Upper lobe of left lung (tissue), 6 donors: Measurements from ENCODE around the gene CCDC54. TPM values are rescaled to one million over a fixed set of nuclear protein-coding genes. Genes with fewer than 3 reads are reported as not detected.

Source experiments
- ATAC-seq, 2 donors: fragments of 200-7000 bp; cut with Tn5 transposase; one replicate each; pipeline ENCODE4 v1.9.1; 2022; ENCODE audit warnings: mild to moderate bottlenecking in 2 of 2, moderate library complexity in 2 of 2; ENCODE audit not compliant: low FRiP score in 2 of 2
- DNase-seq, 2 donors: peaks; one replicate each; pipeline ENCODE4 v3.0.0-alpha.2; 2019 to 2020
- H3K27ac ChIP-seq, 4 donors: fragments of 200-600 bp; sonication (generic); one replicate each; pipeline ENCODE4 v1.5.1; 2016 to 2019
- H3K27me3 ChIP-seq, 4 donors: fragments of 200-600 bp; sonication (generic); one replicate each; pipeline ENCODE4 v1.5.1; 2017 to 2019
- H3K36me3 ChIP-seq, 4 donors: fragments of 200-600 bp; sonication (generic); one replicate each; pipeline ENCODE4 v1.5.1; 2016 to 2019
- H3K4me1 ChIP-seq, 4 donors: fragments of 200-600 bp; sonication (generic); one replicate each; pipeline ENCODE4 v1.5.1; 2018 to 2019
- H3K4me3 ChIP-seq, 4 donors: fragments of 200-600 bp; sonication (generic); one replicate each; pipeline ENCODE4 v1.5.1; 2017 to 2019; ENCODE audit warnings: mild to moderate bottlenecking in 2 of 4, moderate library complexity in 1 of 4
- H3K9me3 ChIP-seq, 4 donors: fragments of 200-600 bp; sonication (generic); one replicate each; pipeline ENCODE4 v1.5.1; 2018 to 2019
- EP300 ChIP-seq, 4 donors: sonication (generic); formaldehyde crosslinking; IDR thresholded peaks; one replicate each; pipeline ENCODE4 v1.5.1; 2017; ENCODE audit warnings: antibody characterized with exemption in 4 of 4, control low read depth in 2 of 4
- POLR2A ChIP-seq, 4 donors: fragments of 450-650 bp; IDR thresholded peaks; one replicate each; pipeline ENCODE4 v1.5.1; 2016 to 2017; ENCODE audit warnings: antibody characterized with exemption in 4 of 4, mild to moderate bottlenecking in 2 of 4
- POLR2AphosphoS5 ChIP-seq, 2 donors: sonication (generic); formaldehyde crosslinking; IDR thresholded peaks; one replicate each; pipeline ENCODE4 v1.5.1; 2017; ENCODE audit warnings: antibody characterized with exemption in 2 of 2
- WGBS, 2 donors: methylation state at CpG; one replicate each; pipeline ENCODE4 v1.1.5; 2017 to 2018; 5-methylcytosine and 5-hydroxymethylcytosine counted together
- total RNA-seq, 6 donors: library from RNA; depleted of rRNA in 4 of 6; stranded (reverse); fragments of >200 nt in 4 of 6; gene quantifications; one replicate each; pipeline versions ENCODE4 v1.1.0 to v1.2.1, GENCODE V29; 2016 to 2021
- TF ChIP-seq, protein P1 (sequence below), 6 experiments: fragments of 450-650 bp in 4 of 6; fragments of 200-600 bp in 2 of 6; sonication (generic) in 2 of 6; IDR thresholded peaks; one replicate each; pipeline ENCODE4 v1.5.1; 2016 to 2019; ENCODE audit warnings: antibody characterized with exemption in 6 of 6
- donor health status: DM: no; HTN: no; CAD: no; lungs with moderate emphysema.
- donor health status: DM: no; HTN: yes; CAD: no; lungs with severe emphysema.

Gene CCDC54
- total RNA-seq, 6 donors from 2014 or later: not detected

DNA sequence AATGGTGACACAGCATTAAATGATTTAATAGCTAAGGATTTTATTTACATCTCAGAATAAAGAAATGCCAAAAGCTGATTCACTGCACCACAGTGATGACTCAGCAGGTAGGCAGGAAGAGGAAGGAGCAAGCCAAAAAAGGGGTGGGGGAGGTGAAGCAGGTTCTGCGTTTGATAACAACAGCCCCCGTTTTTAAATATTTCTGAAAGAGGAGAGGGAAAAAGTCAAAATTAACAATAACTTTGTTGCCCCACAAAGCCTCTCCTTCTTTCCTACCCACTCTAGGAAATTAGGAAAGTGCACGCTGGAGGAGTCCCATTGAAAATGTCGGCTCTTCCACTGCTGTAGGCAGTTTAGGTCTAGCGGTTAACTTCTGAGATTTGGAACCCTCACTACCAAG is 9.9 kb upstream of the CCDC54 start:
- DNase-seq: no peak
- Histone ChIP-seq H3K4me3 (no peak overlapping the region), H3K36me3 (no peaks in the 10 kb centered on the region), H3K27me3 (no peaks in the 10 kb centered on the region), H3K27ac (no peak overlapping the region), H3K4me1 (no peaks in the 10 kb centered on the region), H3K9me3 (no peaks in the 10 kb centered on the region)
- ATAC-seq: no peak
- no peak for TF ChIP-seq POLR2A (IDR thresholded peaks at IDR 0.05)
- TF ChIP-seq EP300 (IDR thresholded peaks at IDR 0.05): no peak
- TF ChIP-seq, protein P1, sequence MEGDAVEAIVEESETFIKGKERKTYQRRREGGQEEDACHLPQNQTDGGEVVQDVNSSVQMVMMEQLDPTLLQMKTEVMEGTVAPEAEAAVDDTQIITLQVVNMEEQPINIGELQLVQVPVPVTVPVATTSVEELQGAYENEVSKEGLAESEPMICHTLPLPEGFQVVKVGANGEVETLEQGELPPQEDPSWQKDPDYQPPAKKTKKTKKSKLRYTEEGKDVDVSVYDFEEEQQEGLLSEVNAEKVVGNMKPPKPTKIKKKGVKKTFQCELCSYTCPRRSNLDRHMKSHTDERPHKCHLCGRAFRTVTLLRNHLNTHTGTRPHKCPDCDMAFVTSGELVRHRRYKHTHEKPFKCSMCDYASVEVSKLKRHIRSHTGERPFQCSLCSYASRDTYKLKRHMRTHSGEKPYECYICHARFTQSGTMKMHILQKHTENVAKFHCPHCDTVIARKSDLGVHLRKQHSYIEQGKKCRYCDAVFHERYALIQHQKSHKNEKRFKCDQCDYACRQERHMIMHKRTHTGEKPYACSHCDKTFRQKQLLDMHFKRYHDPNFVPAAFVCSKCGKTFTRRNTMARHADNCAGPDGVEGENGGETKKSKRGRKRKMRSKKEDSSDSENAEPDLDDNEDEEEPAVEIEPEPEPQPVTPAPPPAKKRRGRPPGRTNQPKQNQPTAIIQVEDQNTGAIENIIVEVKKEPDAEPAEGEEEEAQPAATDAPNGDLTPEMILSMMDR (IDR thresholded peaks at IDR 0.05): no peak
- no peak for TF ChIP-seq POLR2AphosphoS5 (IDR thresholded peaks at IDR 0.05)
- WGBS, 2 donors: 60 to 68% methylated on average over 5 of the region's 5 CpGs

DNA sequence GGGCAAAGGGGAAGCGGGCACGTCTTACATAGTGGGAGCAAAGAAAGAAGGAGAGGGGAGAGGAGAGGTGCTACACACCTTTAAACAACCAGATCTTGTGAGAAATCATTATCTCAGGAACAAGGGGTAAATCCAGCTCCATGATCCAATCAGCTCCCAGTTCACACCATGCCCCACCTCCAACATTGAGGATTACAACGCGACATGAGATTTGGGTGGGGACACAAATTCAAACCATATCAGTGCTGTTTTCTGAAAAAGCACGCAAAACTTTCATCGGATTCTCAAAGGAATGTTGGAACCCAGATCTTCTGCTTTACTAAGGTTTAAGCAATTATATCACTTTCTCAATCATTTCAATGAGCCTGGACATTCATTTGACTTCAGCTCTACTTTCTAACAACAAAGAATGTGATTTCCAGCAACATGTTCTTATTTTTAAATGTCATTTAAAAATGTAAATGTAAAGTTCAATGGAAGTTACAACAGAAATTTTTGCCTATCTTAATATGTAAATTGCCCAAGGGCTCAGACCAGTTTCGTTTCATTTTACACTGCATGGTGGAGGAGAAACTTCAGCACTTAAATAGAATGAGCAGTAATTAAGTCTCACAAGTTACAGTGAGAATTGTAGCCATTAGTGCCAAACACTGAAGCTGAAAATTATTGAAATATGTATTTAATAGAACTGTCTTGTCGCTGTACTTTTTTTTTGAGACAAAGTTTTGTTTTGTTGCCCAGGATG is 8.4 kb upstream of the CCDC54 start:
- Histone ChIP-seq H3K27ac (no peak overlapping the region), H3K9me3 (no peaks in the 10 kb centered on the region), H3K4me3 (no peak overlapping the region), H3K4me1 (no peaks in the 10 kb centered on the region), H3K36me3 (no peaks in the 10 kb centered on the region), H3K27me3 (no peaks in the 10 kb centered on the region)
- no peak for ATAC-seq
- DNase-seq: no peak
- WGBS, 2 donors: 90% methylated on average over 8 of the region's 8 CpGs
- no peak for TF ChIP-seq POLR2A (IDR thresholded peaks at IDR 0.05)
- TF ChIP-seq, protein P1 (IDR thresholded peaks at IDR 0.05): no peak
- no peak for TF ChIP-seq EP300 (IDR thresholded peaks at IDR 0.05)
- no peak for TF ChIP-seq POLR2AphosphoS5 (IDR thresholded peaks at IDR 0.05)

DNA sequence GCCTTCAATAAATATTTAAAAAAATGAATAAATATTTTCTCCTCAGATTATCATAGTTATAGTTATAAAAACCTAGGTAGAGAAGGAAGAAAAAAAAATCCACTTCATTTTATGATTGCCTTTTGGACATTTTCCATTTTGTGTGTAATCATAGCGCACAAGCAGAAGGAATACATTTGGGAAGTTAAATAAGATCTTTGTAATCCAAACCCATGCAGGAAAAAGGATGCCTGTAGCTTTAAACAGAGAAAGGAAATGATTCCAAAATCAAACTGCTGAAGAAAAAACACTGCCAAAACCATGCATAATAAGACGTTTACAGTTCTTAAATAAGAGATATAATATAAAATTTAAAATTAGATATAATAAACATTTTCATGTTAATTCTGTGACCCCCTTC is 7.4 kb upstream of the CCDC54 start:
- WGBS, 2 donors: 27 to 35% methylated on average over 2 of the region's 2 CpGs
- no peak for DNase-seq
- no peak for TF ChIP-seq POLR2AphosphoS5 (IDR thresholded peaks at IDR 0.05)
- no peak for TF ChIP-seq EP300 (IDR thresholded peaks at IDR 0.05)
- TF ChIP-seq, protein P1 (IDR thresholded peaks at IDR 0.05): no peak
- TF ChIP-seq POLR2A (IDR thresholded peaks at IDR 0.05): no peak

DNA sequence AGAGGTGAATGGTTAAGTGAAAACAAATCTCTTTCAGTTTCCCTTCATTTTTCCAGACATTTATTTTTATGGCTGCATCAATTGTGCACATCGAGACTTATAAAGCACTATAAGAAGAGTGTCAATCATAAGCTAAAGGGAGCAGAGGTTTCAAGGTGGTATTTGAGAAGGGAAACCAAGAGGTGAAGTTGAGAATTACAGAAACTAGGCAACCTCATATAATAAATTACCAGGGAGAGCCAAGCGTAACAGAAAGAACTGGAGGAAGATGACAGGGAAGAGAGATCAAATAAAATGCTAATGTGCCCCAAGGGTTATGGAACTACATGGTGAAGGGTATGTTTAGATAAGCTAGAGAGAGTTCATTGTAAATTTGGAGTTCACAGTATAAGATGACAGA is 6.3 kb upstream of the CCDC54 start:
- 79 to 95% methylated on average over 2 of the region's 2 CpGs for WGBS, 2 donors
- Histone ChIP-seq H3K36me3 (no peaks in the 10 kb centered on the region), H3K4me1 (no peaks in the 10 kb centered on the region), H3K9me3 (no peaks in the 10 kb centered on the region), H3K27me3 (no peaks in the 10 kb centered on the region), H3K27ac (no peak overlapping the region), H3K4me3 (no peak overlapping the region)
- DNase-seq (no peak), ATAC-seq (no peak)
- TF ChIP-seq, protein P1 (IDR thresholded peaks at IDR 0.05): no peak
- TF ChIP-seq POLR2A (IDR thresholded peaks at IDR 0.05): no peak
- TF ChIP-seq POLR2AphosphoS5 (IDR thresholded peaks at IDR 0.05): no peak
- TF ChIP-seq EP300 (IDR thresholded peaks at IDR 0.05): no peak

More for the DNA sequence above, 7.4 kb upstream of the CCDC54 start:
- Histone ChIP-seq H3K27me3 (no peaks in the 10 kb centered on the region), H3K4me1 (no peaks in the 10 kb centered on the region), H3K27ac (no peak overlapping the region), H3K9me3 (no peaks in the 10 kb centered on the region), H3K36me3 (no peaks in the 10 kb centered on the region), H3K4me3 (no peak overlapping the region)
- ATAC-seq: no peak

DNA sequence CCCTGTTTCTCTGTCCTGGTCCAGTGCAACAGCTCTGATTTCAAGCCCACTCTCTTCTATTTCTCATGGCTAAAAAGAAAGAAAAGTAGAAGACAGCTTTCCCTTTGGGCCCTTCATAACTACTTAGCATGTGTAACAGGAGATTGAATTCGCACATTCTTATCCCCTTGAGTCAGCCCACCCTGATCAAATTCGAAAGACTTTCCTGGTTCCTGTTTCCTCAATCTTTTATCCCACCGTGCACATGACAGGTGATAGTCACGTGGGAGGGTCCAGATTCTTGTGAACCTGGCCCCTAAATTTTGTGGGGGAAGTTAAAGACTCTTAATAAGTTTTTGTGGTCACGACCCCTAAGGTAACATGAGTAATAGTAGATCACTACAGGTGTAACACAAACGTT is 4.7 kb upstream of the CCDC54 start:
- Histone ChIP-seq H3K27ac (no peak overlapping the region), H3K27me3 (no peaks in the 10 kb centered on the region), H3K4me1 (no peaks in the 10 kb centered on the region), H3K36me3 (no peaks in the 10 kb centered on the region), H3K4me3 (no peak overlapping the region), H3K9me3 (no peaks in the 10 kb centered on the region)
- WGBS, 2 donors: 73 to 89% methylated on average over 6 of the region's 6 CpGs
- TF ChIP-seq POLR2AphosphoS5 (IDR thresholded peaks at IDR 0.05) (no peak), POLR2A (IDR thresholded peaks at IDR 0.05) (no peak), EP300 (IDR thresholded peaks at IDR 0.05) (no peak)
- TF ChIP-seq, protein P1 (IDR thresholded peaks at IDR 0.05): no peak
- DNase-seq: no peak
- ATAC-seq: no peak
